ENCODE results near the gene PPHLN1. TPM values are rescaled to one million over a fixed set of nuclear protein-coding genes. Genes with fewer than 3 reads are reported as not detected.
"Not testable (repeated sequence)": the region's sequence is repeated elsewhere in the genome, so short reads cannot be mapped to it uniquely, and the experiment has no call there.

Gene PPHLN1
- total and polyA plus RNA-seq, 8 donors: 42.2 to 75.2 (median 65.6) TPM

- no peak overlapping the region for H3K4me3 ChIP-seq
- intact Hi-C loops (cut with DNase I): loop anchor here in 1 of 2 donors (10.0 kb wide), 1 partner anchor 201 kb away; no protein-coding TSS in a partner anchor
- no peak for TF ChIP-seq CTCF (IDR thresholded peaks at IDR 0.05)
Measured at GRCh38 chr12:42336286-42336685, 10.3 kb downstream of the PPHLN1 start.

DNA sequence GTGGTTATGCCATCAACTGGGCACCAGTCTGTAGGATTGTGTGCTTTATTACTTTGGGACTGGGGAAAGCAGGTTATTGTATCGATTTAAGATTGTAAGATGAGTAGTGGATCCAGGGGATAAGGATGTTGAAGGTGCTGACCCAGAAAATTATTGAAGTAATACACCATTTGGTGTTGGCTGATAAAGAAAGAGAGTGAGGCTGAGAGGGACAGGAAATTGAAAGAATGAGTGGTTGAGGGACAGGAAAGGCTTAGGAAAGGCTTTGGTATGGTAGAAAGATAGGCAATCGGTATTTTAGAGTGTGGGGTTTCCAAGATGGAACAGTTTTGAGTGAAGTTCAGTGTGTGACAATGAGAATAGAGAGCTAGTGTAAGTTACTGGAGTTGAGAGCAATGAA, 12.3 kb downstream of the PPHLN1 start:
- H3K27ac ChIP-seq: no peak overlapping the region
- H3K4me3 ChIP-seq: no peak overlapping the region
- DNase-seq: no peak
- H3K36me3 ChIP-seq: peaks cover 0 to 24% of the 10 kb centered on the region in 2 donors
- H3K9me3 ChIP-seq: no peaks in the 10 kb centered on the region
- TF ChIP-seq CTCF (IDR thresholded peaks at IDR 0.05): no peak
- intact Hi-C loops (cut with DNase I): loop anchor here in 1 of 2 donors (10.0 kb wide), 1 partner anchor 203 kb away; no protein-coding TSS in a partner anchor
- ATAC-seq: no peak
- H3K4me1 ChIP-seq: peaks cover 0 to 11% of the 10 kb centered on the region in 2 donors
- no peaks in the 10 kb centered on the region for H3K27me3 ChIP-seq

More at GRCh38 chr12:42336286-42336685, 10.3 kb downstream of the PPHLN1 start:
- DNase-seq: no peak
- Histone ChIP-seq H3K9me3 (no peaks in the 10 kb centered on the region), H3K27me3 (no peaks in the 10 kb centered on the region), H3K4me1 (peaks cover 0 to 13% of the 10 kb centered on the region in 2 donors), H3K36me3 (peaks cover 0 to 24% of the 10 kb centered on the region in 2 donors), H3K27ac (no peak overlapping the region)
- ATAC-seq: no peak

DNA sequence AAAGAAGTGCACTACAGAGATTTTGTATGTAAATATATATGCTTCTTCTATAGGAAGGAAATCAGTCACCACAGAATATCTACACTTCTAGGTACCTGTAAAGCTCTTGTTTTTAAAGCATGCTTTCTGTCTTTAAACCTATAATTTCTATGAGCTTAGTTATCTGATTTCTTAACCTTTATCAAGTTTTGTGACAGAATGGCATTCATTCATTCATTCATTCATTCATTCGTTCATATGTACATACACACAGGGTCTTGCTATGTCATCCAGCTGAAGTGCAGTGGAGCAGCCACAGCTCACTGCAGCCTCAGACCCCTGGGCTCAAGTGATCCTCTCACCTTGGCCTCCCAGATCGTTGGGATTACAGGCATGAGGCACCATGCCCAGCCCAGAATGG, 16.1 kb downstream of the PPHLN1 start:
- Histone ChIP-seq H3K4me3 (no peak overlapping the region), H3K36me3 (peaks cover 0 to 12% of the 10 kb centered on the region in 2 donors), H3K27me3 (no peaks in the 10 kb centered on the region), H3K27ac (no peak overlapping the region), H3K4me1 (no peaks in the 10 kb centered on the region), H3K9me3 (no peaks in the 10 kb centered on the region)
- no peak for TF ChIP-seq CTCF (IDR thresholded peaks at IDR 0.05)
- intact Hi-C loops (cut with DNase I): no loop called here
- DNase-seq (no peak), ATAC-seq (no peak)

GRCh38 chr12:42343721-42344120, 17.8 kb downstream of the PPHLN1 start:
- DNase-seq: no peak
- ATAC-seq: no peak
- no peak for TF ChIP-seq CTCF (IDR thresholded peaks at IDR 0.05)
- Histone ChIP-seq H3K36me3 (no peaks in the 10 kb centered on the region), H3K4me1 (no peaks in the 10 kb centered on the region), H3K27ac (no peak overlapping the region), H3K27me3 (no peaks in the 10 kb centered on the region), H3K4me3 (no peak overlapping the region), H3K9me3 (no peaks in the 10 kb centered on the region)
- intact Hi-C loops (cut with DNase I): no loop called here

GRCh38 chr12:42346403-42347002, 20.5 kb downstream of the PPHLN1 start:
- no peaks in the 10 kb centered on the region for H3K9me3 ChIP-seq
- H3K27me3 ChIP-seq: no peaks in the 10 kb centered on the region
- H3K4me3 ChIP-seq: no peak overlapping the region
- DNase-seq: no peak
- no peak overlapping the region for H3K27ac ChIP-seq
- ATAC-seq: no peak
- H3K36me3 ChIP-seq: no peaks in the 10 kb centered on the region
- no peaks in the 10 kb centered on the region for H3K4me1 ChIP-seq
- intact Hi-C loops (cut with DNase I): no loop called here
- TF ChIP-seq CTCF (IDR thresholded peaks at IDR 0.05): no peak

- H3K4me1 ChIP-seq; H3K9me3 ChIP-seq; H3K4me3 ChIP-seq; intact Hi-C loops (cut with DNase I); DNase-seq; H3K27me3 ChIP-seq; H3K27ac ChIP-seq: not testable (repeated sequence)
- peaks cover 0 to 20% of the 10 kb centered on the region in 2 donors for H3K36me3 ChIP-seq
- ATAC-seq: peak; percentile 62
Measured at GRCh38 chr12:42349119-42350020, 23.4 kb downstream of the PPHLN1 start.

- DNase-seq; H3K4me3 ChIP-seq; H3K4me1 ChIP-seq; intact Hi-C loops (cut with DNase I); H3K9me3 ChIP-seq; H3K27me3 ChIP-seq; ATAC-seq; H3K27ac ChIP-seq: not testable (repeated sequence)
- H3K36me3 ChIP-seq: peaks cover 0 to 21% of the 10 kb centered on the region in 2 donors
Measured at GRCh38 chr12:42350021-42350407, 24.0 kb downstream of the PPHLN1 start.

Measured in left lung (tissue), 10 donors.